ENCODE results near the gene SYNE1. TPM values are rescaled to one million over a fixed set of nuclear protein-coding genes. Genes with fewer than 3 reads are reported as not detected.

Gene SYNE1
- polyA plus RNA-seq, 1 experiment, result 35.7 TPM

- H3K27ac ChIP-seq (ENCODE audit: low read depth, low read length), result peak overlapping the region; percentile 89
- DNase-seq (ENCODE audit: low read depth, low spot score), result no peak
- H3K4me3 ChIP-seq (ENCODE audit: low read depth, low read length), result no peak overlapping the region
- no peak for TF ChIP-seq CTCF (IDR thresholded peaks at IDR 0.05; ENCODE audit: low read depth, low read length)
- no peaks in the 10 kb centered on the region for H3K27me3 ChIP-seq (ENCODE audit: control insufficient read depth, insufficient read depth, low read length)
- CTCF ChIA-PET, result interaction anchor here (2.2 to 4.2 kb wide), 2 partner anchors 32 to 329 kb away, joined by 6 to 41 read pairs; no protein-coding TSS in a partner anchor
- POLR2A ChIA-PET, result no interaction called here
- peaks cover 5% of the 10 kb centered on the region for H3K9me3 ChIP-seq (ENCODE audit: control insufficient read depth, insufficient read depth, low read length)
Observed at GRCh38 chr6:152094276-152094675, 542.9 kb downstream of the SYNE1 start.

GRCh38 chr6:152093711-152094110 lies 543.5 kb downstream of the SYNE1 start:
- Histone ChIP-seq H3K27me3 (ENCODE audit: control insufficient read depth, insufficient read depth, low read length) (no peaks in the 10 kb centered on the region), H3K4me3 (ENCODE audit: low read depth, low read length) (no peak overlapping the region), H3K27ac (ENCODE audit: low read depth, low read length) (no peak overlapping the region), H3K9me3 (ENCODE audit: control insufficient read depth, insufficient read depth, low read length) (peaks cover 5% of the 10 kb centered on the region)
- TF ChIP-seq CTCF (IDR thresholded peaks at IDR 0.05; ENCODE audit: low read depth, low read length), result no peak
- ChIA-PET POLR2A (no interaction called here), CTCF (interaction anchor here (2.2 kb wide), 1 partner anchor 328 kb away, joined by 6 read pairs; no protein-coding TSS in a partner anchor)
- no peak for DNase-seq (ENCODE audit: low read depth, low spot score)

GRCh38 chr6:152091851-152092341 lies 545.3 kb downstream of the SYNE1 start:
- no peak for DNase-seq (ENCODE audit: low read depth, low spot score)
- H3K4me3 ChIP-seq (ENCODE audit: low read depth, low read length), result no peak overlapping the region
- no peak overlapping the region for H3K27ac ChIP-seq (ENCODE audit: low read depth, low read length)
- ChIA-PET POLR2A (interaction anchor here (0.8 kb wide), 1 partner anchor 18 kb away, joined by 3 read pairs; no protein-coding TSS in a partner anchor), CTCF (interaction anchor here (1.2 to 1.4 kb wide), 2 partner anchors 18 to 326 kb away, joined by 3 to 4 read pairs; no protein-coding TSS in a partner anchor)
- H3K9me3 ChIP-seq (ENCODE audit: control insufficient read depth, insufficient read depth, low read length), result peaks cover 5% of the 10 kb centered on the region
- TF ChIP-seq CTCF (IDR thresholded peaks at IDR 0.05; ENCODE audit: low read depth, low read length), result no peak
- no peaks in the 10 kb centered on the region for H3K27me3 ChIP-seq (ENCODE audit: control insufficient read depth, insufficient read depth, low read length)

GRCh38 chr6:152091201-152091600 lies 546.0 kb downstream of the SYNE1 start:
- no peak for DNase-seq (ENCODE audit: low read depth, low spot score)
- Histone ChIP-seq H3K27ac (ENCODE audit: low read depth, low read length) (no peak overlapping the region), H3K27me3 (ENCODE audit: control insufficient read depth, insufficient read depth, low read length) (no peaks in the 10 kb centered on the region), H3K9me3 (ENCODE audit: control insufficient read depth, insufficient read depth, low read length) (peaks cover 5% of the 10 kb centered on the region), H3K4me3 (ENCODE audit: low read depth, low read length) (no peak overlapping the region)
- no peak for TF ChIP-seq CTCF (IDR thresholded peaks at IDR 0.05; ENCODE audit: low read depth, low read length)
- ChIA-PET CTCF (no interaction called here), POLR2A (no interaction called here)

GRCh38 chr6:152089992-152090391 lies 547.2 kb downstream of the SYNE1 start:
- POLR2A ChIA-PET, result no interaction called here
- CTCF ChIA-PET, result interaction anchor here (0.9 kb wide), 1 partner anchor 330 kb away, joined by 3 read pairs; no protein-coding TSS in a partner anchor
- Histone ChIP-seq H3K4me3 (ENCODE audit: low read depth, low read length) (no peak overlapping the region), H3K27me3 (ENCODE audit: control insufficient read depth, insufficient read depth, low read length) (no peaks in the 10 kb centered on the region), H3K9me3 (ENCODE audit: control insufficient read depth, insufficient read depth, low read length) (no peaks in the 10 kb centered on the region; the same call in 1 of the 2 replicates), H3K27ac (ENCODE audit: low read depth, low read length) (no peak overlapping the region)
- no peak for TF ChIP-seq CTCF (IDR thresholded peaks at IDR 0.05; ENCODE audit: low read depth, low read length)
- no peak for DNase-seq (ENCODE audit: low read depth, low spot score)
